Mononuclear cell (primary cell): Measurements from ENCODE around the gene ZFYVE19. TPM values are rescaled to one million over a fixed set of nuclear protein-coding genes. Genes with fewer than 3 reads are reported as not detected.
A peak's percentile ranks its signal among the peaks of the same experiment; 100 is the strongest.

Experiments
- H3K27me3 ChIP-seq: 2 replicates; pipeline ENCODE4 v1.6.0; 2011; ENCODE audit warnings: low read length, control low read depth; ENCODE audit not compliant: insufficient read depth
- H3K4me1 ChIP-seq: 2 replicates; pipeline ENCODE4 v1.5.1; 2011; ENCODE audit warnings: mild to moderate bottlenecking, low read length, control low read depth; ENCODE audit not compliant: insufficient read depth
- H3K4me3 ChIP-seq: 2 replicates; pipeline ENCODE4 v1.5.1; 2011; ENCODE audit warnings: mild to moderate bottlenecking, low read length, moderate library complexity
- H3K9me3 ChIP-seq: 2 replicates; pipeline ENCODE4 v1.5.1; 2011; ENCODE audit warnings: low read depth, mild to moderate bottlenecking, control low read depth, low read length
- total RNA-seq: library from RNA; depleted of rRNA; stranded (reverse); fragments of >200 nt; gene quantifications from one replicate; pipeline ENCODE4 v1.2.3, GENCODE V29; 2012

ZFYVE19 gene
- total RNA-seq: 7.2 TPM

GRCh38 chr15:40807028-40807887 lies at the start of gene ZFYVE19, which contains the start of gene DNAJC17:
Gene ZFYVE19 (plus strand): TSS chr15:40807089. CDS start chr15:40807590, 501 bp downstream.
Gene DNAJC17 (minus strand): TSS chr15:40807473. CDS start chr15:40807446, 27 bp downstream.
- H3K4me3 ChIP-seq: peak within 1 kb of the TSS; percentile 98
- no peaks in the 10 kb centered on the region for H3K9me3 ChIP-seq
- peaks cover 23% of the 10 kb centered on the region for H3K4me1 ChIP-seq
- H3K27me3 ChIP-seq: no peaks in the 10 kb centered on the region

GRCh38 chr15:40759961-40760360 lies 46.9 kb upstream of the ZFYVE19 start:
- Histone ChIP-seq H3K27me3 (no peaks in the 10 kb centered on the region), H3K9me3 (no peaks in the 10 kb centered on the region), H3K4me1 (peaks cover 31% of the 10 kb centered on the region), H3K4me3 (no peak overlapping the region)

- H3K27me3 ChIP-seq: no peaks in the 10 kb centered on the region
- H3K4me1 ChIP-seq: peaks cover 38% of the 10 kb centered on the region
- H3K9me3 ChIP-seq: no peaks in the 10 kb centered on the region
- peak overlapping the region; percentile 56 for H3K4me3 ChIP-seq
Measured at GRCh38 chr15:40762919-40763800, 43.7 kb upstream of the ZFYVE19 start.

- Histone ChIP-seq H3K4me3 (peak within 1 kb of the TSS; percentile 56), H3K9me3 (no peaks in the 10 kb centered on the region), H3K27me3 (no peaks in the 10 kb centered on the region), H3K4me1 (peaks cover 47% of the 10 kb centered on the region)
Measured at GRCh38 chr15:40763801-40764628, 42.9 kb upstream of the ZFYVE19 start, which contains the start of gene GCHFR. Gene GCHFR (plus strand): TSS chr15:40764068. CDS start chr15:40764181, 113 bp downstream.

GRCh38 chr15:40764629-40765103 lies 42.2 kb upstream of the ZFYVE19 start:
- peaks cover 53% of the 10 kb centered on the region for H3K4me1 ChIP-seq

GRCh38 chr15:40766194-40766815 lies 40.6 kb upstream of the ZFYVE19 start:
- no peak overlapping the region for H3K4me3 ChIP-seq
- H3K27me3 ChIP-seq: no peaks in the 10 kb centered on the region
- peaks cover 61% of the 10 kb centered on the region for H3K4me1 ChIP-seq
- no peaks in the 10 kb centered on the region for H3K9me3 ChIP-seq

More at GRCh38 chr15:40764629-40765103, 42.2 kb upstream of the ZFYVE19 start:
- Histone ChIP-seq H3K9me3 (no peaks in the 10 kb centered on the region), H3K27me3 (no peaks in the 10 kb centered on the region), H3K4me3 (peak overlapping the region; percentile 56)

GRCh38 chr15:40766906-40767837 lies 39.7 kb upstream of the ZFYVE19 start:
- H3K4me3 ChIP-seq: no peak overlapping the region
- H3K27me3 ChIP-seq: no peaks in the 10 kb centered on the region
- H3K4me1 ChIP-seq: peaks cover 61% of the 10 kb centered on the region
- no peaks in the 10 kb centered on the region for H3K9me3 ChIP-seq

- Histone ChIP-seq H3K4me1 (peaks cover 55% of the 10 kb centered on the region), H3K9me3 (no peaks in the 10 kb centered on the region), H3K27me3 (no peaks in the 10 kb centered on the region), H3K4me3 (no peak overlapping the region)
Measured at GRCh38 chr15:40767838-40768500, 38.9 kb upstream of the ZFYVE19 start.

- Histone ChIP-seq H3K4me3 (no peak overlapping the region), H3K4me1 (peaks cover 49% of the 10 kb centered on the region), H3K27me3 (no peaks in the 10 kb centered on the region), H3K9me3 (no peaks in the 10 kb centered on the region)
Measured at GRCh38 chr15:40768521-40769273, 38.2 kb upstream of the ZFYVE19 start.

GRCh38 chr15:40769274-40770146 lies 37.4 kb upstream of the ZFYVE19 start, which contains the start of gene C15orf62:
Gene C15orf62 (plus strand): TSS chr15:40769980. CDS start chr15:40770496, 516 bp downstream.
- H3K27me3 ChIP-seq: no peaks in the 10 kb centered on the region
- H3K4me3 ChIP-seq: no peak within 1 kb of the TSS
- no peaks in the 10 kb centered on the region for H3K9me3 ChIP-seq
- H3K4me1 ChIP-seq: peaks cover 41% of the 10 kb centered on the region

GRCh38 chr15:40770147-40770721 lies 36.7 kb upstream of the ZFYVE19 start:
- Histone ChIP-seq H3K27me3 (no peaks in the 10 kb centered on the region), H3K4me3 (no peak overlapping the region), H3K4me1 (peaks cover 33% of the 10 kb centered on the region), H3K9me3 (no peaks in the 10 kb centered on the region)
